Astrocyte (in vitro differentiated cells and primary cell): ENCODE measurements around the gene DNLZ. TPM values are rescaled to one million over a fixed set of nuclear protein-coding genes. Genes with fewer than 3 reads are reported as not detected.

Experiments used
- DNase-seq: peaks from one replicate; pipeline ENCODE4 v3.0.0-alpha.2; 2010; ENCODE audit warnings: low read depth
- FAIRE-seq: peaks from 2 replicates; lab custom pipeline; 2011; peaks lifted over from hg19 to GRCh38; lab: Jason Lieb, UNC
- H2AFZ ChIP-seq: 2 replicates; pipeline ENCODE4 v1.6.0; 2012; ENCODE audit warnings: low read depth, low read length, inconsistent platforms
- H3K27ac ChIP-seq: 2 replicates; pipeline ENCODE4 v1.5.1; 2011; ENCODE audit warnings: low read depth, low read length, inconsistent platforms
- H3K27me3 ChIP-seq: 2 replicates; pipeline ENCODE4 v1.6.0; 2011; ENCODE audit warnings: low read length, inconsistent platforms; ENCODE audit not compliant: insufficient read depth
- H3K36me3 ChIP-seq: 2 replicates; pipeline ENCODE4 v1.5.1; 2011; ENCODE audit warnings: low read length, inconsistent platforms; ENCODE audit not compliant: insufficient read depth
- H3K4me1 ChIP-seq: 2 replicates; pipeline ENCODE4 v1.5.1; 2011; ENCODE audit warnings: low read length, inconsistent platforms; ENCODE audit not compliant: insufficient read depth
- H3K4me2 ChIP-seq: 2 replicates; pipeline ENCODE4 v1.6.0; 2012; ENCODE audit warnings: low read length, inconsistent platforms
- H3K4me3 ChIP-seq: 2 replicates; pipeline ENCODE4 v1.5.1; 2011; ENCODE audit warnings: low read depth, mild to moderate bottlenecking, low read length, inconsistent platforms; ENCODE audit not compliant: insufficient read depth
- H3K79me2 ChIP-seq: 2 replicates; pipeline ENCODE4 v1.6.0; 2012; ENCODE audit warnings: mild to moderate bottlenecking, low read length, inconsistent platforms; ENCODE audit not compliant: insufficient read depth
- H3K9ac ChIP-seq: 2 replicates; pipeline ENCODE4 v1.6.0; 2012; ENCODE audit warnings: mild to moderate bottlenecking, low read length, inconsistent platforms
- H3K9me3 ChIP-seq: 2 replicates; pipeline ENCODE4 v1.5.1; 2012; ENCODE audit warnings: low read depth, mild to moderate bottlenecking, low read length, inconsistent platforms; ENCODE audit not compliant: insufficient read depth
- H4K20me1 ChIP-seq: 2 replicates; pipeline ENCODE4 v1.6.0; 2012; ENCODE audit warnings: low read length, inconsistent platforms; ENCODE audit not compliant: insufficient read depth
- H3K27ac Mint-ChIP-seq: one replicate; pipeline ENCODE4 v1.8.0; 2021; ENCODE audit warnings: mild to moderate bottlenecking, mixed read lengths; ENCODE audit not compliant: unreplicated experiment
- H3K27me3 Mint-ChIP-seq: one replicate; pipeline ENCODE4 v1.8.0; 2021; ENCODE audit warnings: low read depth, mixed read lengths; ENCODE audit not compliant: unreplicated experiment
- H3K36me3 Mint-ChIP-seq: one replicate; pipeline ENCODE4 v1.8.0; 2021; ENCODE audit warnings: low read depth, mixed read lengths; ENCODE audit not compliant: unreplicated experiment
- H3K4me1 Mint-ChIP-seq: one replicate; pipeline ENCODE4 v1.8.0; 2021; ENCODE audit warnings: low read depth, mixed read lengths; ENCODE audit not compliant: unreplicated experiment
- H3K4me3 Mint-ChIP-seq: one replicate; pipeline ENCODE4 v1.8.0; 2021; ENCODE audit warnings: mild to moderate bottlenecking, moderate library complexity, mixed read lengths; ENCODE audit not compliant: unreplicated experiment
- H3K9me3 Mint-ChIP-seq: one replicate; pipeline ENCODE4 v1.8.0; 2021; ENCODE audit warnings: mild to moderate bottlenecking, mixed read lengths; ENCODE audit not compliant: unreplicated experiment
- EZH2 ChIP-seq: IDR thresholded peaks from 2 replicates; pipeline ENCODE4 v1.6.1; 2012; ENCODE audit warnings: mild to moderate bottlenecking, low read length, inconsistent platforms; ENCODE audit not compliant: insufficient read depth
- total RNA-seq: library from RNA; stranded (reverse); gene quantifications from 2 replicates; pipeline ENCODE4 v1.2.1, GENCODE V29; 2021
- TF ChIP-seq, protein P1 (sequence below): IDR thresholded peaks from 2 replicates; pipeline ENCODE4 v1.5.1; 2011; ENCODE audit warnings: low read depth, mild to moderate bottlenecking, inconsistent platforms, low read length, moderate library complexity; ENCODE audit not compliant: insufficient read depth

The DNLZ gene
- total RNA-seq, 1 donor from 2014 or later, result 17.4 TPM

GRCh38 chr9:136324501-136325300 lies 38.8 kb downstream of the DNLZ start:
- Histone ChIP-seq H3K79me2 (peaks cover 19% of the 10 kb centered on the region), H2AFZ (no peak overlapping the region), H3K4me2 (no peak overlapping the region), H3K27me3 (no peaks in the 10 kb centered on the region), H3K9ac (no peak overlapping the region), H4K20me1 (peaks cover 18% of the 10 kb centered on the region), H3K9me3 (no peaks in the 10 kb centered on the region), H3K27ac (no peak overlapping the region), H3K4me3 (no peak overlapping the region), H3K36me3 (no peaks in the 10 kb centered on the region), H3K4me1 (peaks cover 32% of the 10 kb centered on the region)
- Mint-ChIP-seq H3K9me3 (peaks cover 13% of the 10 kb centered on the region), H3K27ac (no peak overlapping the region), H3K36me3 (peaks cover 3% of the 10 kb centered on the region), H3K4me1 (peaks cover 7% of the 10 kb centered on the region), H3K27me3 (peaks cover 8% of the 10 kb centered on the region), H3K4me3 (no peak overlapping the region)
- TF ChIP-seq, protein P1, sequence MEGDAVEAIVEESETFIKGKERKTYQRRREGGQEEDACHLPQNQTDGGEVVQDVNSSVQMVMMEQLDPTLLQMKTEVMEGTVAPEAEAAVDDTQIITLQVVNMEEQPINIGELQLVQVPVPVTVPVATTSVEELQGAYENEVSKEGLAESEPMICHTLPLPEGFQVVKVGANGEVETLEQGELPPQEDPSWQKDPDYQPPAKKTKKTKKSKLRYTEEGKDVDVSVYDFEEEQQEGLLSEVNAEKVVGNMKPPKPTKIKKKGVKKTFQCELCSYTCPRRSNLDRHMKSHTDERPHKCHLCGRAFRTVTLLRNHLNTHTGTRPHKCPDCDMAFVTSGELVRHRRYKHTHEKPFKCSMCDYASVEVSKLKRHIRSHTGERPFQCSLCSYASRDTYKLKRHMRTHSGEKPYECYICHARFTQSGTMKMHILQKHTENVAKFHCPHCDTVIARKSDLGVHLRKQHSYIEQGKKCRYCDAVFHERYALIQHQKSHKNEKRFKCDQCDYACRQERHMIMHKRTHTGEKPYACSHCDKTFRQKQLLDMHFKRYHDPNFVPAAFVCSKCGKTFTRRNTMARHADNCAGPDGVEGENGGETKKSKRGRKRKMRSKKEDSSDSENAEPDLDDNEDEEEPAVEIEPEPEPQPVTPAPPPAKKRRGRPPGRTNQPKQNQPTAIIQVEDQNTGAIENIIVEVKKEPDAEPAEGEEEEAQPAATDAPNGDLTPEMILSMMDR, result no peak
- TF ChIP-seq EZH2, result no peak
- DNase-seq (no peak), FAIRE-seq (no peak)

DNA sequence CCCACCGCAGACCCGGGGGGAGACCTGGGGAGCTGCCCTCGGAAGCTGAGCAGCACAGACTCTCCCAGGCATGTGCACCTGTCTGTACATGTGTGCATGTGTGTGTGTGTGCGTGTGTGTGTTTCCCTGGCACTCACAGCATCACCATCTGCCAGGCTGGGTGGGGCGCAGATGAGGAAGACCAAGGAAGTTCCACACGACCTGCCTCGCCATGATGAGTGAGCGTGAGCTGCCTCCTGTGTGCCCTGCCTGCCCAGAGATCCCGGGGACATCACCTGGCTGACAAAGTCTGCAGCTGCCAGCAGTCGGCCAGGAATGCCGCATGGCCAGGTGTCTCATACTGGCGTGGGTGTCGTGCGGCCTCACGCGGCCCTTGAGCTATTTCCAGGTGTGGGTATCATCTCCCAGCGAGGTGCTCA lies 40.2 kb downstream of the DNLZ start:
- DNase-seq (no peak), FAIRE-seq (no peak)
- Mint-ChIP-seq H3K9me3 (peaks cover 13% of the 10 kb centered on the region), H3K4me1 (no peaks in the 10 kb centered on the region), H3K4me3 (no peak overlapping the region), H3K27ac (no peak overlapping the region), H3K36me3 (no peaks in the 10 kb centered on the region), H3K27me3 (peaks cover 8% of the 10 kb centered on the region)
- Histone ChIP-seq H3K4me1 (peaks cover 20% of the 10 kb centered on the region), H3K9me3 (no peaks in the 10 kb centered on the region), H3K27ac (no peak overlapping the region), H4K20me1 (peaks cover 4% of the 10 kb centered on the region), H2AFZ (no peak overlapping the region), H3K27me3 (no peaks in the 10 kb centered on the region), H3K4me3 (no peak overlapping the region), H3K4me2 (no peak overlapping the region), H3K36me3 (no peaks in the 10 kb centered on the region), H3K9ac (no peak overlapping the region), H3K79me2 (peaks cover 6% of the 10 kb centered on the region)
- no peak for TF ChIP-seq EZH2
- TF ChIP-seq, protein P1, result no peak
